Panc1 (cell line): ENCODE results near the gene FTCDNL1.

Experiments used
- CTCF ChIP-seq: fragments of 450-650 bp; IDR thresholded peaks from 2 replicates; pipeline ENCODE4 v1.5.1; 2017; ENCODE audit warnings: mild to moderate bottlenecking
- POLR2AphosphoS5 ChIP-seq: IDR thresholded peaks from 2 replicates; pipeline ENCODE4 v1.6.1; 2012; ENCODE audit warnings: mild to moderate bottlenecking, low read depth, low read length, moderate library complexity
- SIN3A ChIP-seq: IDR thresholded peaks from 2 replicates; pipeline ENCODE4 v1.6.1; 2012; ENCODE audit warnings: low read depth, mild to moderate bottlenecking, low read length, moderate library complexity, borderline replicate concordance; ENCODE audit not compliant: insufficient read depth
- TCF7L2 ChIP-seq: IDR thresholded peaks from 2 replicates; pipeline ENCODE4 v1.6.1; 2011; ENCODE audit warnings: mild to moderate bottlenecking, low read depth, low read length, inconsistent platforms

GRCh38 chr2:199848389-199849130, 2.4 kb downstream of the FTCDNL1 start:
- TF ChIP-seq TCF7L2 (no peak), CTCF (no peak), POLR2AphosphoS5 (no peak), SIN3A (no peak)
